Breast epithelium (tissue), 3 donors: ENCODE data around the gene PPP1R3D.

Experiments used
- POLR2A ChIP-seq: fragments of 450-650 bp; IDR thresholded peaks from one replicate; pipeline ENCODE4 v1.6.1; 2016; ENCODE audit warnings: antibody characterized with exemption, mild to moderate bottlenecking, moderate library complexity
- POLR2AphosphoS5 ChIP-seq, 3 donors: sonication (generic); formaldehyde crosslinking; IDR thresholded peaks; one replicate each; pipeline ENCODE4 v1.6.1; 2017; ENCODE audit warnings: antibody characterized with exemption in 3 of 3
- TF ChIP-seq, protein P1 (sequence below), 3 donors: fragments of 450-650 bp; IDR thresholded peaks; one replicate each; pipeline ENCODE4 v1.5.1; 2016 to 2017; ENCODE audit warnings: antibody characterized with exemption in 3 of 3, mild to moderate bottlenecking in 3 of 3, moderate library complexity in 3 of 3

DNA sequence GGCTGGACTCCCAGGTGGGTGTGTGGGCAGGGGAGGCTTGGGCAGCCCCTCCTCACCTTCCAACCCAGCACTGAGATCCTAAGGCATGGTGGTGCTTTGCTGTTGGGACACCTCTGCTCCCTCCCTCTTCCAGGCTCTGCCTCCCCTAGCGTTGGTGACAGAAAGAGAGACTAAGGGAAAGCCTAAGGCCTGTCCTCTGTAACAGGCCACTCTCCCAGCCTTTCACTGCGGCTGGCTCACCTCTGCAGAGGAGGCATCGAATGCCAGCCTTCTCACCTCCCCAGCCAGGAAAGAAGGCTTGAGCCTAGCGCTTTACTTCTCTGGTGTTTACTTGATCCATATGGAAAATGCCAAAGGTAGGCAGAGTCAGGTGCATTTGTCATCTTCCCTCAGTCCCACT, 14.6 kb upstream of the PPP1R3D start:
- TF ChIP-seq, protein P1, sequence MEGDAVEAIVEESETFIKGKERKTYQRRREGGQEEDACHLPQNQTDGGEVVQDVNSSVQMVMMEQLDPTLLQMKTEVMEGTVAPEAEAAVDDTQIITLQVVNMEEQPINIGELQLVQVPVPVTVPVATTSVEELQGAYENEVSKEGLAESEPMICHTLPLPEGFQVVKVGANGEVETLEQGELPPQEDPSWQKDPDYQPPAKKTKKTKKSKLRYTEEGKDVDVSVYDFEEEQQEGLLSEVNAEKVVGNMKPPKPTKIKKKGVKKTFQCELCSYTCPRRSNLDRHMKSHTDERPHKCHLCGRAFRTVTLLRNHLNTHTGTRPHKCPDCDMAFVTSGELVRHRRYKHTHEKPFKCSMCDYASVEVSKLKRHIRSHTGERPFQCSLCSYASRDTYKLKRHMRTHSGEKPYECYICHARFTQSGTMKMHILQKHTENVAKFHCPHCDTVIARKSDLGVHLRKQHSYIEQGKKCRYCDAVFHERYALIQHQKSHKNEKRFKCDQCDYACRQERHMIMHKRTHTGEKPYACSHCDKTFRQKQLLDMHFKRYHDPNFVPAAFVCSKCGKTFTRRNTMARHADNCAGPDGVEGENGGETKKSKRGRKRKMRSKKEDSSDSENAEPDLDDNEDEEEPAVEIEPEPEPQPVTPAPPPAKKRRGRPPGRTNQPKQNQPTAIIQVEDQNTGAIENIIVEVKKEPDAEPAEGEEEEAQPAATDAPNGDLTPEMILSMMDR (IDR thresholded peaks at IDR 0.05) = no peak
- TF ChIP-seq POLR2AphosphoS5 (IDR thresholded peaks at IDR 0.05) = no peak
- TF ChIP-seq POLR2A = no peak
